Progenitor cell of endocrine pancreas (in vitro differentiated cells): ENCODE results near the gene CFAP74. TPM values are rescaled to one million over a fixed set of nuclear protein-coding genes. Genes with fewer than 3 reads are reported as not detected.

Experiments
- DNase-seq: peaks from one replicate; pipeline ENCODE4 v3.0.0; 2021; ENCODE audit warnings: low spot score; ENCODE audit not compliant: unreplicated experiment
- H3K27ac Mint-ChIP-seq: 2 replicates; pipeline ENCODE4 v1.8.0; 2021; ENCODE audit warnings: mild to moderate bottlenecking, moderate library complexity, mixed read lengths
- H3K27me3 Mint-ChIP-seq: 2 replicates; pipeline ENCODE4 v1.8.0; 2021; ENCODE audit warnings: mixed read lengths
- H3K36me3 Mint-ChIP-seq: 2 replicates; pipeline ENCODE4 v1.8.0; 2022; ENCODE audit warnings: mixed read lengths; ENCODE audit not compliant: insufficient read depth
- H3K4me1 Mint-ChIP-seq: 2 replicates; pipeline ENCODE4 v1.8.0; 2021; ENCODE audit warnings: low read depth, mixed read lengths
- H3K4me3 Mint-ChIP-seq: 2 replicates; pipeline ENCODE4 v1.8.0; 2021; ENCODE audit warnings: low read depth, mild to moderate bottlenecking, moderate library complexity, mixed read lengths
- H3K9me3 Mint-ChIP-seq: 2 replicates; pipeline ENCODE4 v1.8.0; 2021; ENCODE audit warnings: low read depth, mixed read lengths
- total RNA-seq: library from RNA; stranded (reverse); gene quantifications from 2 replicates; pipeline ENCODE4 v1.2.1, GENCODE V29; 2021
- TF ChIP-seq, protein P1 (sequence below): fragments of 200-600 bp; sonication (generic); IDR thresholded peaks from one replicate; pipeline ENCODE4 v1.5.0; 2021; ENCODE audit warnings: antibody characterized with exemption, mild to moderate bottlenecking; ENCODE audit not compliant: unreplicated experiment

Gene CFAP74
- total RNA-seq, 1 donor from 2014 or later, result 0.93 TPM

DNA sequence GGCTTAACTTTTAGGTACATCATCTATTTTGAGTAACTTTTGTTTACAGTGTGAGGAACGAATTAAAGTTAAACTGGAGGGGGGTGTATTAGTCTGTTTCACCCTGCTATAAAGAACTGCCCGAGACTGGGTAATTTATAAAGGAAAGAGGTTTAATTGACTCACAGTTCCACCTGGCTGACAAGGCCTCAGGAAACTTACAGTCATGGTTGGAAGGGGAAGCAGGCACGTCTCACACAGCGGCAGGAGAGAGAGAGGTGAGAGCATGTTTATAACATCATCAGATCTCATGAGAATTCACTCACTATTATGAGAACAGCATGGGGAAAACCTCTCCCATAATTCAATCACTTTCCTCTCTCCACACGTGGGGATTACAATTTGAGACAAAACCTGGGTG is 52.6 kb downstream of the CFAP74 start:
- H3K9me3 Mint-ChIP-seq, result no peaks in the 10 kb centered on the region
- DNase-seq, result no peak

GRCh38 chr1:1948783-1949182 is 54.8 kb downstream of the CFAP74 start:
- H3K4me3 Mint-ChIP-seq, result no peak overlapping the region
- TF ChIP-seq, protein P1, sequence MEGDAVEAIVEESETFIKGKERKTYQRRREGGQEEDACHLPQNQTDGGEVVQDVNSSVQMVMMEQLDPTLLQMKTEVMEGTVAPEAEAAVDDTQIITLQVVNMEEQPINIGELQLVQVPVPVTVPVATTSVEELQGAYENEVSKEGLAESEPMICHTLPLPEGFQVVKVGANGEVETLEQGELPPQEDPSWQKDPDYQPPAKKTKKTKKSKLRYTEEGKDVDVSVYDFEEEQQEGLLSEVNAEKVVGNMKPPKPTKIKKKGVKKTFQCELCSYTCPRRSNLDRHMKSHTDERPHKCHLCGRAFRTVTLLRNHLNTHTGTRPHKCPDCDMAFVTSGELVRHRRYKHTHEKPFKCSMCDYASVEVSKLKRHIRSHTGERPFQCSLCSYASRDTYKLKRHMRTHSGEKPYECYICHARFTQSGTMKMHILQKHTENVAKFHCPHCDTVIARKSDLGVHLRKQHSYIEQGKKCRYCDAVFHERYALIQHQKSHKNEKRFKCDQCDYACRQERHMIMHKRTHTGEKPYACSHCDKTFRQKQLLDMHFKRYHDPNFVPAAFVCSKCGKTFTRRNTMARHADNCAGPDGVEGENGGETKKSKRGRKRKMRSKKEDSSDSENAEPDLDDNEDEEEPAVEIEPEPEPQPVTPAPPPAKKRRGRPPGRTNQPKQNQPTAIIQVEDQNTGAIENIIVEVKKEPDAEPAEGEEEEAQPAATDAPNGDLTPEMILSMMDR, result no peak
- H3K36me3 Mint-ChIP-seq, result no peaks in the 10 kb centered on the region
- no peak overlapping the region for H3K27ac Mint-ChIP-seq
- H3K4me1 Mint-ChIP-seq, result peaks cover 2% of the 10 kb centered on the region
- no peak for DNase-seq
- H3K9me3 Mint-ChIP-seq, result no peaks in the 10 kb centered on the region
- H3K27me3 Mint-ChIP-seq, result peaks cover 17% of the 10 kb centered on the region

More for the DNA sequence above, 52.6 kb downstream of the CFAP74 start:
- Mint-ChIP-seq H3K4me1 (no peaks in the 10 kb centered on the region), H3K27ac (no peak overlapping the region), H3K36me3 (no peaks in the 10 kb centered on the region), H3K27me3 (peaks cover 18% of the 10 kb centered on the region), H3K4me3 (no peak overlapping the region)
- TF ChIP-seq, protein P1, result no peak

DNA sequence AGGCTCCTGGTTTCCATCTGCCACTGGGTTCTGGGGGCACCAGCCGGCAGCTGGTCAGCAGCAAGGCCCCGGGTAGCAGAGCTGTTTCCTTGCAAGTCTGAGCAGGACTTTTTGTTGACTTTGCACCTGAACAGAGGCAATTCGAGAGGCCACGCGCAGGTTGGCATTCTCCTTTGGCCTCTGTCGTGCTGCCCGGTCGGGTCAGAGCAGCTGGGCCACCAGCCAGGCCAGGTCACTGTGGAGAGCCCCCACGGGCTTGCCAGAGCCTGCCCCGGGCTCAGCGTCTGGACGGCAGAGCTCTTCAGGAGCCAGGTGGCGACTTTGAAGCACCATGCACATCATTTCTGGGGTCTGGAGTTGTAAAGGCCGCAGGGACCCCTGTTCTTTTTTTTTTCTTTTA is 56.1 kb downstream of the CFAP74 start:
- no peak for DNase-seq
- TF ChIP-seq, protein P1, result no peak
- Mint-ChIP-seq H3K36me3 (no peaks in the 10 kb centered on the region), H3K27ac (no peak overlapping the region), H3K9me3 (no peaks in the 10 kb centered on the region), H3K27me3 (peaks cover 14% of the 10 kb centered on the region), H3K4me1 (peaks cover 2% of the 10 kb centered on the region), H3K4me3 (no peak overlapping the region)

DNA sequence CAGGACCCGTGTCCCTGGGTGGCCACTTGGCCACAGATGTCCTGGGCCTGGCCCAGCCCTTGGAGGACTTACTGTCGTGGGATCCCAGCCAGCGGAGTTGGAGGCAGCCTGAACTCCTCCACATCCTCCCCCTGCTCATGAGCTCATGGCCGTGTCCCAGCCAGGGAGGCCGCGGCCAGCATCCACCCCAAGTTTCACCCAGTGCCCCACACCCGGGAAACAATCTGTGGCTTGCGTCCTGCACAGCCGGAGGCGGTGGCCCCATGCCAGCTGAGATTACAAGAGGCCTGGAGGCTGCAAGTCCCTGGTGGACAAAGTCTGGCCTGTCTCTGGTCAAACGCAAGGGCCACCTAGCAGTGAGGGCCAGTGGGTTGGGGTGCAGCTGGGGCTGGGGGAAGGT is 57.0 kb downstream of the CFAP74 start:
- Mint-ChIP-seq H3K27me3 (peaks cover 16% of the 10 kb centered on the region), H3K4me1 (peaks cover 2% of the 10 kb centered on the region), H3K27ac (no peak overlapping the region), H3K4me3 (no peak overlapping the region), H3K36me3 (no peaks in the 10 kb centered on the region), H3K9me3 (no peaks in the 10 kb centered on the region)
- TF ChIP-seq, protein P1, result no peak
- no peak for DNase-seq

- Mint-ChIP-seq H3K9me3 (no peaks in the 10 kb centered on the region), H3K36me3 (no peaks in the 10 kb centered on the region), H3K4me1 (peaks cover 2% of the 10 kb centered on the region), H3K4me3 (no peak overlapping the region), H3K27me3 (peaks cover 20% of the 10 kb centered on the region), H3K27ac (no peak overlapping the region)
- DNase-seq, result no peak
- TF ChIP-seq, protein P1, result no peak
These were observed 57.7 kb downstream of the CFAP74 start for GRCh38 chr1:1945782-1946393.
